Inflammatory macrophage treated with lipopolysaccharide for 1 hour (primary cell): ENCODE data around the gene TM4SF5.
"Not testable (repeated sequence)": the region's sequence is repeated elsewhere in the genome, so short reads cannot be mapped to it uniquely, and the experiment has no call there.

ENCODE experiments used
- DNase-seq, 2 donors: peaks; one replicate each; pipeline ENCODE4 v3.0.0-alpha.2; 2020 to 2022

TM4SF5 gene

DNA sequence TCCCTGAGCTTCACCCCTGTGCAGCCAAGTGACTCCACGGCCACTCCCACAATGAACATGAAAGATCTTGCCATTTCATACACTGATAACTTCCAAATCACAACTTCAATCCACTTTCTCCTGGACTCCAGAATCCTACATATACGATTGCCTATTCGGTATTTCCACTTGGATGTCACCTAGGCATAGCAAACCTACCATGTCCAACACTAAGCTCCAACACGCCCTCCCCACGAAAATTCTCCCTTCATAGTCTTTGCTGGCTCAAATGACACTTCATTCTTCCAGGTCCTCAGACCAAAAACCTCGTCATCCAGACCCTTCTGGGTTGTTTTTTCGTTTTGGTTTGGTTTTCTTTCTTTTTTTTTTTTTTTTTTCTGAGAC, 19.0 kb downstream of the TM4SF5 start:
- DNase-seq, result no peak

DNA sequence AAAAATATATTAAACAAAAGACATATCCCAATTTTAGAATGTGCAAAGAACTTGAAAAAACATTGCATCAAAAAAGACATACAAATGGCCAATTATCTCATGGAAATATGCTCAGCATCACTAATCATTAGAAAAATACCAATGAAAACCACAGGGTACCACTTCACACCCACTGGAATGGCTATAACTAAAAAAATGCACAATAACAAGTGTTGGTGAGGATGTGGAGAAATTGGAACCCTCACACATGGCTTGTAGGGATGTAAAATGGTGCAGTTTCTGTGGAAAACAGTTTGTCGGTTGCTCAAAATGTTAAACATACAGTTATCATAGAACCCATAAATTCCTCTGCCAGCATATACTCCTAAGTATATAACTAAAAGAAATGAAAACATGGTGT, 23.5 kb downstream of the TM4SF5 start:
- DNase-seq, result no peak

DNA sequence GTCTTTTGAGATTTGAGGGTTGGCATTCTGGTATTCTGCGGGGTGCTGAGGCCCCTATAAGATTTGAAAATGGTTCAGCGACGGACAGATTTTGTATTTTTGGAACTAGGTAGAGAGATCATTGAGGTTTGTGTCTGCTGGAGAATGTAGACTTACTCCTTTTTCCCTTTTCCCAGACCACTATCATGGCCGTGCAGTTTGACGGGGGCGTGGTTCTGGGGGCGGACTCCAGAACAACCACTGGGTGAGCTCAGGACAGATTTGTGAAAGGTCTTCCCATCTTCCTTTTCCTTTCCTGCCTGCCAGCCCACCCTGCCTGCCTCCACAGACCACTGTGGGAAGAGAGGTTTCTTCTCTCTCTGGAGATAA, 24.9 kb downstream of the TM4SF5 start:
- DNase-seq, result peak; percentile 50 to 58

DNA sequence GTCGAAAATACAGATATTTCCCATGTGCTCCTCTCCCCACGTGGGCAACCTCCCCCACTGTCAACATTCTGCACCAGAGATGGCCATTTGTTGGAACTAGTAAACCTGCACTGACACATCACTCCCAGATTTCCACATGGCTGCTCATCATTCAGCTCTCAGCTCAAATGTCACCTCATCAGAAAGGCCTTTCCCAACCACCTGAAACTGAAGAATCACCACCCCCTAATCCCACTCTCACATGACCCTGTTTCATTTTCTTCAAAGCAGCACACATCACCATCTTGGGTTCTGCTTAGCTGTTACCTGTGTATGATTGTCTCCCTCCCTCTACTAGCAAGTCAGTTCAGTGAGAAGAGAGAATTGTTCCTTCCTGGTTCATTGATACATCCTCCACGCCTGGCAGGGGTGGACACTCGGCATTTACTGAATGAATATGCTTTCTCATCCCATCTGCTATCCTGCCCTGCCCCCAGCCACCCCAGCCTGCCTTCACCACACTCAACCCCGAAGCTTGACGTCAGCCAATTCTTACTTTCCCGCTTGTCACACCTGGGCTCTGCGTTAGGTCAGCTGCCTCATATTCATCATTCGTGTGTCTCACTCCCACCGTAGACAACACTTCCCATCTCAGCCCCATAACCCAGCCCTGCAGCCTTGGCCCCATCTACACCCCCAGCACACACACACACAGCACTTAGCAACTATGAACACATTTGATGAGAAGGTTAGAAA, 28.9 kb downstream of the TM4SF5 start:
- DNase-seq, result no peak

DNA sequence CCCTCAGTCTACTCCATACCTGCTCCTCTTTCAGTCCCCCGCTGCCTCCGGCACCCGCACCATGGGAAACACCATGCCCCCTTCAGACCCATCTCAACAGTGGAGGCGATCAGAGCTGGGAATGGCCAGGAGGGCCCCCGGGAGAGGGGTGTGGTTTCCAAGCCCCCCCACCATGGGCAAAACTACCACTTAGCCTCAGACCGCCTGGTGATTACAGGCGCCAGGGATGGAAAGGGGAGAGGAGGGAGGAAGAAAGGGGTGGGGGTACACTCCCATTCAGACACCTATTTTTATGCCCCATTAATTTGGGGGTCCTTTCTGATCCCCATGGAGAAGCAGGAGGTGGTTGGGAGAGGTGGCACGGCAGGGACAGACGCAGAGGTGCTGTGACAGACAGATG, 30.5 kb downstream of the TM4SF5 start, which contains the start of gene C17orf114:
C17orf114 (minus strand) TSS at position 101 of the 400 bp plus-strand sequence.
- DNase-seq, result no peak

DNA sequence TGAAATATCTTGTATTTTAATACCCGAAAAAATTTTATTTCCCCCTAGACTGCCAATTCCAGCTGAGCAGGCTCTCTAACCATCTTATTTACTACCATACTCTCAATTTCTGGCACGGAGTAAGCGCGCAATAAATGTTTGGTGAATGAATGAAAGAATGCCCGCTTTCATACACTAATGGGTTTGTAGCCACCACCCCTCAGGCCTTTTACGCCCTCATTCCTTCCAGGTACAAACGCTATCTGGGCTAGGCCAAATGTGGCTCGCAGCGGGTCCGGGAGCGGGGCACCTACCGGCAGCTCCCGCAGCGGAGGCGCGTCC, 34.7 kb downstream of the TM4SF5 start:
- DNase-seq, result no peak

DNA sequence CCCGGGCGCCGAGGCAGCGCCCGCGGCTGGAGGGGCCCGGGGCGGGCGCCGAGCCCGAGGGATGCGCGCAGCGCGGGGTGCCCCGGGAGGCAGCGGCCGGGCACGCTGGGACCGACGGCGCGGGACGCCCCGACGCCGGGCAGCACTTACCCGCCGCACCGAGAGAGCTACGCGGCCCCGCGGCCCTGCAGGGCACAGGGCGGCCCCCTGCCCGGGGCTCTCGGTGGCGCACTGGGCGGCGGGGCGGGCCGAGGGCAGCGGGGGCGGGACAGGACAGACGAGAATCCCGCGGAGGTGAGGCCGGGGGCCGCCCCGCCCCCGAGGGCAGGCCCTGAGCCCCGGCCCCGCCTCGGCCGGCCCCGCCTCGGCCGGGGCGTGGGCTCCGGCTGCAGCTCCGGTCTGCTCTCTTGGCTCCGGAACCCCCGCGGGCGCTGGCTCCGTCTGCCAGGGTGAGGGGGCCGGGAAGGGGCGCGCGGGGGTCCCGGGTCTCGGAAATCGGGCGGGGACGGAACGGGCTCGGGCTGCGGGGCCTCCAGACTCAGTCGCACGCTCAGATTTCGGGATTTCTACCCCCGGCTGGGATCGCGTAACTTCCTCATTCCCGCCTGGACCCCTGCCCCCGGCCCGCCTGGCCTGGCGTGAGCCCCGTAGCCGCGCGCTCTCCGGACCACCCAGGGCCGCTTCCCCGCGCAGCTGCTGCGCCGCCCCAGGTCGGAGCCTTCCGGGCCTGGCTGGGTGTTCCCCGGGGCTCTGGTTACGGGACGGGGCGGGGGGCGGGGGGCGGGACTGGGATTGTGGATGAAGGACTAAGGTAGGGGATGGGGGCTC, 35.3 kb downstream of the TM4SF5 start, which contains the start of gene PLD2:
PLD2 (plus strand) TSS at position 376 of the 828 bp plus-strand sequence. CDS start 621 bp downstream, outside the sequence.
- peak; percentile 80 to 86 for DNase-seq

DNA sequence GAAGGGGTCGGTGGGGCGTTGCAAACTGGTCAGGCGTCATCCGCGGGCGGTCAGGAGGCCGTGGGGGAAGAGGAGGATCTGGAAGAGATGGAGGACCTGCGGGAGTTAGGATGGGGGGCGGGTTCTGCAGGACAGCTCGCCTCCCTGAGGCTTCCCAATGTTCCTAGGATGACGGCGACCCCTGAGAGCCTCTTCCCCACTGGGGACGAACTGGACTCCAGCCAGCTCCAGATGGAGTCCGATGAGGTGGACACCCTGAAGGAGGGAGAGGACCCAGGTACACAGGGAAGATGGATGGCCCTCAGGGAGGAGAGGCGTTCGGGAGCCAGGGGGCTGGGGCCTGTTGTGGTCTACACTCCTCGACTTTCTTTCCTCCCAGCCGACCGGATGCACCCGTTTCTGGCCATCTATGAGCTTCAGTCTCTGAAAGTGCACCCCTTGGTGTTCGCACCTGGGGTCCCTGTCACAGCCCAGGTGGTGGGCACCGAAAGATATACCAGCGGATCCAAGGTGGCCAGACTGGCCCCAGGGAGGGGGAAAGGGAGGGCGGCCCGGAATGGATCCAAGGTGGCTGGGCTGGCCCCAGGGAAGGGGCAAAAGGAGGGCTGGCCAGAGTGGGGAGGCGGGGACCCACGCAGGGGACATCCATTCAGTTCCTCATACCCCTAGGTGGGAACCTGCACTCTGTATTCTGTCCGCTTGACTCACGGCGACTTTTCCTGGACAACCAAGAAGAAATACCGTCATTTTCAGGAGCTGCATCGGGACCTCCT, 36.1 kb downstream of the TM4SF5 start:
- no peak for DNase-seq

DNA sequence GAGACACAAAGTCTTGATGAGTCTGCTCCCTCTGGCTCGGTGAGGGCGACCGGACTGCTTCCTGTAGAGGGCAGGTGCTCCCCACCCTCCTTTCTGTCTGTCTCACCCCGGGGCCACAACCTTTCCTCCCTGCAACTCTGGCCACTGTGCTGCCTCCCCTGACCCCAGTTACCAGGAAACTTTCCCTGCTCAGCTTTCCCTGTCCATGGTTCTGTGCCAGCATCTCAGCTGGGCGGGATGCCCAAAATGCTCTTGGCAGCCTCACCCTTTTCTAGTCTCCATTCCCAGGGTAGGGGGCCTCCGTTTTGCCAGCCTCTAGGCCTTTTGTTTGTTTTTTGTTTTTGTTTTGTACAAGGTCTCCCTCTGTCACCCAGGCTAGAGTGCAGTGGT, 36.7 kb downstream of the TM4SF5 start:
- no peak for DNase-seq

DNA sequence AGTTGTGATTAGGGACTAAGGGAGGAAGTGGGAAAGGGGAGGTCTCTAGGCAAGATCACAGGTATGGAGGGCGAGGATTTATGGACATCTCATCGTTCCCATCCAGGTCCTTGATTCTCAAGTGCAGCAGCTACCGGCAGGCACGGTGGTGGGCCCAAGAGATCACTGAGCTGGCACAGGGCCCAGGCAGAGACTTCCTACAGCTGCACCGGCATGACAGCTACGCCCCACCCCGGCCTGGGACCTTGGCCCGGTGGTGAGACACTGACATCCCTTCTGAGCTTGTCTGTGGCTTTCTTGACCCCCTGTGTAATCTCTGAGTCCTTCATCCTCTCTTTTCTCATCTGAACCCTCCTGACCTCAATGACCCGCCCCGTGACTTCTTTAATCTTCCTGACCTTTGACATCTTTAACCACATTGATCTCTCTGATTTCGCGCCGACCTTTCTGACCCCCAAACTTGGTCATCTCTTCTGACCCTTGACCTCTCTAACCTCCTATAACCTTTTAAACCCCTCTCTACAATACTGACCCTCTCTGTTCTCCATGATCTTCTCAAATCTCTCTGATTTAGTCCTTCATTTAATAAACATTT, 39.1 kb downstream of the TM4SF5 start:
- no peak for DNase-seq

DNA sequence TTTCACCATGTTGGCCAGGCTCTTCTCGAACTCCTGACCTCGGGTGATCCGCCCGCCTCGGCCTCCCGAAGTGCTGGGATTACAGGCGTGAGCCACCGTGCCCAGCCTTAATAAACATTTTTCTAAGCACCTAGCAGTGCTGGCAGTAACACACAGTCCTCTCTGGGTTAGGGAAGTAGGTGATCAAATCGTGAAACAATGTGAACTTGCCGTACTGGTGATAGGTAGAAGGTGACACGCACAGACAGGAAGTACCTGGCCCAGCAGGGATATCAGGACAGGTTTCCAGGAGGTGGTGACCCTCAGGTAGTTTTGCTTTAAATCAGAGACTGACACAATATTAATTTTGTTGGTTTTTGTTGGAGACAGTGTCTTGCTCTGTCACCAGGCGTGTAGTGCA, 39.8 kb downstream of the TM4SF5 start:
- DNase-seq, result no peak

DNA sequence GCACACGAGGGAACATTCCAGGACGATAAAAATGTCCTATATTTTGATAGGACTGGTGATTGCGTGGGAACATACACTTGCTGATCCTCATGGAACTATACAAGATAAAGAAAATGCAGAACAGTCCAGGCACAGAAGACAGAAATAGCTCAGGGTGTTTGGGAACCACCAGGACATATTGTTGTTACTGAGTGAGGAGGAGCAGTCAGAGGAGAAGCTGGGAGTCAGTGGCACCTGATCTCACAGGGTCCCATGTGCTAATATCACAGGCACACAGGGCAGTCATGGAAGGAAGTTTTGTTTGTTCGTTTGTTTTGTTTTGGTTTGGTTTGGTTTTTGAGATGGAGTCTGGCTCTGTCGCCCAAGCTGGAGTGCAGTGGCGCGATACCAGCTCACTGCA, 41.0 kb downstream of the TM4SF5 start:
- DNase-seq, result no peak

DNA sequence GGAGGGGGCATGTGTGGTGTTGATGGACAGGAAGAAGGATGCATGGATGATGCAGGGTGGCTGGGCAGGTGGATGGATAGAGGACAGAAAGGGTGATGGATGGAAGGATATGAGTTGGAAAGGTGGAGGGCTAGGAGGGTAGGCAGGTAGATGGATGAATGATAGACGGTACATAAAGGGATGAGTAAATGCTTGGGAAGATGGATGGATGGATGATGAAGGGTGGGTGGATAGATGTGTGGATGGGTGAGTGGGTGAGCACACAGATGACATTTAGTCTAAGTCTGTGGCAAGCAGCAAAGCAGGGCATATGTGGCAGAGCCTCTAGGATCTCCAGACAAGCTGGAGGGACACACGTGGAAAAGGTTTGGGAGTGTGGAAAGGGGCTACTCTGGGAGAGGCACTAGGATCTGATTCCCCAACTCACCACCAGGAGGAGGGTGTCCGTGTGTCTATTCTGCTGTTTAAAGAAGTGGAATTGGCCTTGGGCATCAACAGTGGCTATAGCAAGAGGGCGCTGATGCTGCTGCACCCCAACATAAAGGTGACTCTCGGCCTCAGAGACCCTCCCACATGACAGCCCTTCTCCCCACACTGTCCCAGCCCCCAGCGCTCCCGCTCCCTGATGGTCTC, 43.5 kb downstream of the TM4SF5 start:
- no peak for DNase-seq

DNA sequence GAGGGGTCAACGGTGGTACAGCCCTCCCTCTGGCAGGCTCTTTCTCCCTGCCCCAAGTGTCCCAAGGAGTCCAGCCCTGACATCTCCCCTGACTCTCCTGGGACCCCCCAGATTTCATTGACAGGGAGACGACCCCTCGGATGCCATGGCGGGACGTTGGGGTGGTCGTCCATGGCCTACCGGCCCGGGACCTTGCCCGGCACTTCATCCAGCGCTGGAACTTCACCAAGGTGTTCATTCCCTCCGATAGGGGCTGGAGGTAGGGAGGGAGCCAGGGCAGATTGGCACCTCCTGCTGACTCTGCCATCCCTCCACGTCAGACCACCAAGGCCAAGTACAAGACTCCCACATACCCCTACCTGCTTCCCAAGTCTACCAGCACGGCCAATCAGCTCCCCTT, 45.1 kb downstream of the TM4SF5 start:
- DNase-seq, result no peak

DNA sequence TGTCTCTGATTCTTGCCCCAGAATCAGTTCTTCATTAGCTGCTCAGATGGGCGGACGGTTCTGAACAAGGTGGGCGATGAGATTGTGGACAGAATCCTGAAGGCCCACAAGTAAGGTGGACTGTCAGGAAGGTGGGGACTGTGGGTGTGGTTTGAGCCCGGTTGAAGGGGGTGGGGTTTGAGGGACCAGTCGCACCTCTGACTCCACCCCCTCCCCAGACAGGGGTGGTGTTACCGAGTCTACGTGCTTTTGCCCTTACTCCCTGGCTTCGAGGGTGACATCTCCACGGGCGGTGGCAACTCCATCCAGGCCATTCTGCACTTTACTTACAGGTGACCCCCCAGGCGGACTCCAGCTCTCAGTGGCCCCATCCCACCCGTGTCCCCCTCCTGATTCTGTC, 46.6 kb downstream of the TM4SF5 start:
- DNase-seq, result no peak

DNA sequence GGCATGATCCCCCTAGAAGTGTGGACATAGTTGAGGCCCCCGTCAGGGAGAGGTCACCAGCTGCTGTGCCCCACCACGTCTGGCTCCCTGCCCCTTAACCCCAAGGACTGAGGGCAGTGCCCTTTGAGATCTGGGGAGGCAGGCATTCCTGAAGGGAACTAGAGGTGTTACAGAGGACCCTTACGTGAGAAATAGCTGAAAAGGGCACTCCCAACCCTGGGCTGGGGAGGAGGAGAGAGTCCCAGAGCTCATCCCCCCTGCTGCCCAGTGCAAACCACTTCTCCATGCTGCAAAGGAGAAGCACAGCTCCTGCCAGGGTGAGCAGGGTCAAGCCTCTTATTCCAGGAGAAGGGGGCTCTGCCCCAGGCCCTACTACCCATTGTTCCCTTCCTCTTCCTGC, 51.1 kb downstream of the TM4SF5 start:
- no peak for DNase-seq

DNA sequence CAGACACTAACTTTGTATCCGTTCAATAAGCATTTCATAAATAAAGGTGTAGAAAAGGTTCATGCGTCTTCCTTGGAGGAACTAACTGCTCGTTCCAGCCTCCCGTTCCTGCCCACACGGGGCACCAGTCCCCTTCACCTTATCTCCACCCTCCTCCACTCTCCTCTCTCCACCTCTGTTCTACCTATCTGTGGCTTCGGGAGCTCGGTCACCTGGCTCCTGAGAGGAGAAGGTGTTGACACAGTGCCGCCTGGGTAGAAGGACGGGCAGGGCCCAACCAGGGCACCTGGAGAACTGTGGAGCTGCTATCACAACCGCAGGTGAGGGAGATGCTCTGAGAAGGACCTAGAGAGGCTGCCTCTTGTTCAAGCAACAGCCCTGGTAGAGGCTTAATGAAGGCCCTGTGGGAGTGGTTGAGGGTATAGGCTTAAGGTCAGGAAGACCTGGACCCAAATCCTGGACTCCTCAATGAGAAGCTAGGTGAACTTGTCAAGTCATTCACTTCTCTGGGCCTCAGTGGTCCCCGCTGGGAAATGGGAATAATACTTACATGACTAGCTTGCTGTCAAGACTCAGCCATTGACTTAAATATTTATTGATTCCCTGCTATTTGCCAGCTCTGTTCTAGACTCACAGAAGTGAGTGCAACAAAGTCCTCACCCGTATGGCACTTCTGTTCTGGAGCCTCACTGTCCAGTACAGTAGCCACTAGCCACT, 51.8 kb downstream of the TM4SF5 start:
- no peak for DNase-seq

DNA sequence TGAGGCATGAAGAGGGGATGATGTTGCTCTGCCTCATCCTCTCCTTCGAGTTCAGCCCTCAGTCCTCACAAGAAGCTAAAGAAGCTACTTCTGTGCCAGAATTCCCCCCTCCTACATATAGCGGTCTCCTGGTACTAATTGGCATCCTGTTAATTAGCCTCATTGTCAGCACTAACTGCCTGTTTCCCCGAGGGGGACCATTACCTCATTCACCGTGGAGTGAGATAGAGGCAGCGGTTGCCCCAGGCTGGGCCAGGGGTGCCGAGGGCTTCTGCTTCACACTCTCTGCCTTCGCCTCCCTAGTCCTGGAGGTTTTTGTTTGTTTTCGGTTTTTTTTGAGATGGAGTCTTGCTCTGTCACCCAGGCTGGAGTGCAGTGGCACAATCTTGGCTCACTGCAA, 55.7 kb downstream of the TM4SF5 start:
- no peak for DNase-seq

DNA sequence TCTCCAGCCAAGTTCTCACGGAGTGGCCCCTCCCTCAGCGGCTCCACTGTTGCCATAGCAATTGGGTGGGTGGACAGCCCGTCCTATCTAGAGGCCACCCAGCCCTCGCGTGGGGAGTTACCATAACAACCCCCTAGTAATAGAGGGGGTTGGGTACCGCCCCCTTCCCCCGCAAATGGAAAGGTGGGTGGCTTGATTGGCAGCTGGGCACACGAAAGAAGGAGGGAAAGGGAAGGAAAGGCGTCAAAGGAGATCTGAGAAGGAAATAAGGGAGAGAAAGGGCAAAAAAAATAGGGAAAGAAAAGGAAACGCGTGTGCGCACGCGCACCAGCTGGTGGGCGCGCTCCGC, 61.1 kb downstream of the TM4SF5 start:
- DNase-seq, result not testable (repeated sequence)
